SK-N-MC (cell line): ENCODE measurements around the gene EBNA1BP2.

Experiments
- EZH2 ChIP-seq: fragments of 200-600 bp; sonication (generic); IDR thresholded peaks from one replicate; pipeline ENCODE4 v1.6.1; 2017; ENCODE audit warnings: antibody characterized with exemption
- FOXP2 ChIP-seq: optimal IDR thresholded peaks from 2 replicates; pipeline ENCODE3; 2011; ENCODE audit warnings: mild to moderate bottlenecking, moderate library complexity; ENCODE audit not compliant: insufficient read depth; ENCODE audit errors: extremely low read length, control extremely low read depth
- POLR2AphosphoS5 ChIP-seq: IDR thresholded peaks from 2 replicates; pipeline ENCODE4 v1.6.1; 2012; ENCODE audit warnings: mild to moderate bottlenecking, low read depth, low read length, borderline replicate concordance

DNA sequence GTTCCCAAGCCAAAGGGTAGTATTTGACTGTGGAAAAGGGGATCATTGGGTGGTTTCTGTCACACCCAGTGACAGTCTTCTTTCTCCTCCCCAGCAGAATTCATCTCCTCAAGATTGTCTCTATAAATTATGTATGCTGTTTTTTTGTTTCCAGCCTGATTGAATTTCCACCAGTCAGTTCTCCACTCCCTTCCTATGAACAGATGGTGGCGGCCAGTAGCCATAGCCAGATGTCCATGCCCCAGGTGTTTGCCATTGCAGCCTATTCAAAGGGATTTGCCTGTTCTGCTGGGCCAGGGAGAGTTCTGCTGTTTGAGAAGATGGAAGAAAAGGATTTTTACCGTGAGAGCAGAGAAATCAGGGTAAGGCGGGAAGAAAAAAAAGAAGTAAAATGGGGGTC is 12.9 kb upstream of the EBNA1BP2 start:
- no peak for TF ChIP-seq EZH2
- no peak for TF ChIP-seq POLR2AphosphoS5
- no peak for TF ChIP-seq FOXP2
